ENCODE results near the gene FH. TPM values are rescaled to one million over a fixed set of nuclear protein-coding genes. Genes with fewer than 3 reads are reported as not detected.

The FH gene
- total and polyA plus RNA-seq, 2 experiments from 2014 or later = 56.2 to 69.8 TPM

DNA sequence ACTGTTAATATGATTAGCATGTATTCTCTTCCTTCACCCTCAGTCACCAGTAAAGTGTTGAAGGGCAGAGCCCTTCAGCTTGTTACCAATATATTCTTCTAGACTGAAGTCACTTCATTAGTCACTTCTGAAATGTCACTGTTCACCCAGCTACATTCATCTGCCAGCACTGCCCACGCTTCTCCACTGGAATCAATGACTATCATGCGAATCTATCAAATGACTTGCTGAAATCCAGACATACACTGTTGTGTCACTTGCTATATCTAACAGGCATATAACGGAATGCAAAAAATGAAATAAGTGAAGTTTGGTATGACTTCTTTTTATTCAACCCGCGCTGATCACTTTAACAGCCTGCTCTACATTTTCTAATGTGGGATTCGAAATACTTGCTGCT lies 16.1 kb downstream of the FH start:
- H3K27me3 ChIP-seq (ENCODE audit: insufficient read depth) = no peaks in the 10 kb centered on the region
- no peak overlapping the region for H3K4me3 ChIP-seq
- H2AFZ ChIP-seq = no peak overlapping the region
- Mint-ChIP-seq H3K9me3 (no peaks in the 10 kb centered on the region), H3K36me3 (ENCODE audit: low read depth) (peaks cover 51% of the 10 kb centered on the region), H3K27me3 (ENCODE audit: insufficient read depth, low read depth, poor library complexity) (no peaks in the 10 kb centered on the region), H3K4me3 (no peak overlapping the region), H3K4me1 (no peaks in the 10 kb centered on the region), H3K27ac (no peak overlapping the region)
- H3K79me2 ChIP-seq (replicated peaks; ENCODE audit: insufficient read depth) = no peaks in the 10 kb centered on the region
- H3K9me2 ChIP-seq (ENCODE audit: insufficient read depth) = no peaks in the 10 kb centered on the region
- no peak overlapping the region for H3K4me2 ChIP-seq
- 0 out of 2 replicates have a peak, but pooled peaks cover 3% of the 10 kb centered on the region for H4K20me1 ChIP-seq (replicated peaks; ENCODE audit: insufficient read depth)
- peaks cover 20% of the 10 kb centered on the region for H3K36me3 ChIP-seq (ENCODE audit: insufficient read depth)
- no peak overlapping the region for H3K27ac ChIP-seq (ENCODE audit: low read depth)
- no peak for ATAC-seq
- no peak for TF ChIP-seq NANOG (IDR thresholded peaks at IDR 0.05; ENCODE audit: borderline replicate concordance)
- TF ChIP-seq JUNB (IDR thresholded peaks at IDR 0.05; ENCODE audit: unreplicated experiment) = no peak
- TF ChIP-seq EZH2phosphoT487 (IDR thresholded peaks at IDR 0.05; ENCODE audit: unreplicated experiment) = no peak
- TF ChIP-seq CREB1 (CRISPR knock-in tag; IDR thresholded peaks at IDR 0.05; ENCODE audit: low read depth) = no peak
- H3F3A ChIP-seq (replicated peaks; ENCODE audit: low read depth) = no peaks in the 10 kb centered on the region
- no peaks in the 10 kb centered on the region for H3K4me1 ChIP-seq (ENCODE audit: insufficient read depth)
- no peak for DNase-seq (ENCODE audit: low spot score)

DNA sequence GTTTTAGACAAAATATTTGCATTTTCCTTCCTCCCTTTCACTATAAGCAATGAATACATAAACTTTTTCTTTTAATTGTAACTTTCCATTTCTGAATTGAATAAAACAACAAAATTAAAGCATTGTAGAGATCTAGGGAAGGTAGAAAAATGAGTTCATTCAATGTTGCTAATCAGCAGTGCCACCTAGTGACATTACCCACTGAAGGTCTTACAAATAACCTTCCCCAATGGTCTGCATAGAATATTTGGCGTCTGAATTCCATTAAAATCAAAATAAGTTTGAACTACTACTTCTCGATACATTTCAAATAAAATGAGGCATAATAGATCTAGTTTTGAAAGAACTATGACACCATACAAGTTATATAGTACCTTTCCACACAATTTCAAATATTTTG lies 19.6 kb downstream of the FH start:
- no peak for ATAC-seq
- H3K4me2 ChIP-seq = no peak overlapping the region
- H3K4me3 ChIP-seq = no peak overlapping the region
- no peaks in the 10 kb centered on the region for H3K4me1 ChIP-seq (ENCODE audit: insufficient read depth)
- peaks cover 28% of the 10 kb centered on the region for H3K36me3 ChIP-seq (ENCODE audit: insufficient read depth)
- H3K9me3 Mint-ChIP-seq = no peaks in the 10 kb centered on the region
- peak; percentile 43 for DNase-seq (ENCODE audit: low spot score)
- H3K36me3 Mint-ChIP-seq (ENCODE audit: low read depth) = peaks cover 54% of the 10 kb centered on the region
- H2AFZ ChIP-seq = no peak overlapping the region
- H3K4me3 Mint-ChIP-seq = no peak overlapping the region
- H4K20me1 ChIP-seq (replicated peaks; ENCODE audit: insufficient read depth) = peaks cover 3% of the 10 kb centered on the region; the same call in 1 of the 2 replicates
- H3K79me2 ChIP-seq (replicated peaks; ENCODE audit: insufficient read depth) = no peaks in the 10 kb centered on the region
- H3K27ac ChIP-seq (ENCODE audit: low read depth) = no peak overlapping the region
- H3K9me2 ChIP-seq (ENCODE audit: insufficient read depth) = no peaks in the 10 kb centered on the region
- H3F3A ChIP-seq (replicated peaks; ENCODE audit: low read depth) = no peaks in the 10 kb centered on the region
- no peak for TF ChIP-seq EZH2 (IDR thresholded peaks at IDR 0.05; ENCODE audit: low read depth, unreplicated experiment)
- TF ChIP-seq, protein P1, sequence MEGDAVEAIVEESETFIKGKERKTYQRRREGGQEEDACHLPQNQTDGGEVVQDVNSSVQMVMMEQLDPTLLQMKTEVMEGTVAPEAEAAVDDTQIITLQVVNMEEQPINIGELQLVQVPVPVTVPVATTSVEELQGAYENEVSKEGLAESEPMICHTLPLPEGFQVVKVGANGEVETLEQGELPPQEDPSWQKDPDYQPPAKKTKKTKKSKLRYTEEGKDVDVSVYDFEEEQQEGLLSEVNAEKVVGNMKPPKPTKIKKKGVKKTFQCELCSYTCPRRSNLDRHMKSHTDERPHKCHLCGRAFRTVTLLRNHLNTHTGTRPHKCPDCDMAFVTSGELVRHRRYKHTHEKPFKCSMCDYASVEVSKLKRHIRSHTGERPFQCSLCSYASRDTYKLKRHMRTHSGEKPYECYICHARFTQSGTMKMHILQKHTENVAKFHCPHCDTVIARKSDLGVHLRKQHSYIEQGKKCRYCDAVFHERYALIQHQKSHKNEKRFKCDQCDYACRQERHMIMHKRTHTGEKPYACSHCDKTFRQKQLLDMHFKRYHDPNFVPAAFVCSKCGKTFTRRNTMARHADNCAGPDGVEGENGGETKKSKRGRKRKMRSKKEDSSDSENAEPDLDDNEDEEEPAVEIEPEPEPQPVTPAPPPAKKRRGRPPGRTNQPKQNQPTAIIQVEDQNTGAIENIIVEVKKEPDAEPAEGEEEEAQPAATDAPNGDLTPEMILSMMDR (conservative IDR thresholded peaks at IDR 0.05; ENCODE audit: low read depth in 2 of 2) = peak; percentile 70 to 76
- no peaks in the 10 kb centered on the region for H3K4me1 Mint-ChIP-seq
- no peaks in the 10 kb centered on the region for H3K27me3 Mint-ChIP-seq (ENCODE audit: insufficient read depth, low read depth, poor library complexity)
- H3K27ac Mint-ChIP-seq = no peak overlapping the region
- H3K27me3 ChIP-seq (ENCODE audit: insufficient read depth) = no peaks in the 10 kb centered on the region

DNA sequence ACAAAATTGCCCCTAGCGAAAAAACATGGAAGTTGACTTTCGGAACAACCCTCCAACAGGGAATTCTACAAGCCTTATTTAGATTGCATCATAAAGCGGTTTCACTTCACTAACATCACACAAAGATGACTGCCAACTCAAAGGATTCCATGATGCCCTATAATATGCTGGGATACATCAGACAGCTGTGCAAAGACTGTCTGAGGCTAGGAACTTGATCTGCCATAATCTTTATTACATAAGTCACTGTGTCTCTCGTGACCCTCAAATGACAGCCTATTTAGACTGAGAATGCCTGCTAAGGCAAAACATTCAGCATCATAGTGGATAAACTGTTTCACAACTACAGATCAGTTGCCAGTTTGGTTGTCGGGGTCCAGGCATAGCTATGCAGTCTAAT lies 23.8 kb downstream of the FH start:
- Mint-ChIP-seq H3K27ac (peak overlapping the region; percentile 59; the same call in 1 of the 2 replicates), H3K36me3 (ENCODE audit: low read depth) (peaks cover 28% of the 10 kb centered on the region; the same call in 2 of the 3 replicates), H3K27me3 (ENCODE audit: insufficient read depth, low read depth, poor library complexity) (no peaks in the 10 kb centered on the region), H3K4me1 (no peaks in the 10 kb centered on the region), H3K9me3 (no peaks in the 10 kb centered on the region), H3K4me3 (no peak overlapping the region)
- no peak overlapping the region for H3K27ac ChIP-seq (ENCODE audit: low read depth)
- H3K27me3 ChIP-seq (ENCODE audit: insufficient read depth) = no peaks in the 10 kb centered on the region
- no peak overlapping the region for H3K4me2 ChIP-seq
- H3K4me3 ChIP-seq = no peak overlapping the region
- H3K9me2 ChIP-seq (ENCODE audit: insufficient read depth) = no peaks in the 10 kb centered on the region
- H4K20me1 ChIP-seq (replicated peaks; ENCODE audit: insufficient read depth) = peaks cover 1% of the 10 kb centered on the region
- H3K79me2 ChIP-seq (replicated peaks; ENCODE audit: insufficient read depth) = no peaks in the 10 kb centered on the region
- no peaks in the 10 kb centered on the region for H3K4me1 ChIP-seq (ENCODE audit: insufficient read depth)
- no peak for DNase-seq (ENCODE audit: low spot score)
- H3K36me3 ChIP-seq (ENCODE audit: insufficient read depth) = peaks cover 20% of the 10 kb centered on the region
- no peak overlapping the region for H2AFZ ChIP-seq
- ATAC-seq = no peak
- no peaks in the 10 kb centered on the region for H3F3A ChIP-seq (replicated peaks; ENCODE audit: low read depth)
- TF ChIP-seq, protein P2, sequence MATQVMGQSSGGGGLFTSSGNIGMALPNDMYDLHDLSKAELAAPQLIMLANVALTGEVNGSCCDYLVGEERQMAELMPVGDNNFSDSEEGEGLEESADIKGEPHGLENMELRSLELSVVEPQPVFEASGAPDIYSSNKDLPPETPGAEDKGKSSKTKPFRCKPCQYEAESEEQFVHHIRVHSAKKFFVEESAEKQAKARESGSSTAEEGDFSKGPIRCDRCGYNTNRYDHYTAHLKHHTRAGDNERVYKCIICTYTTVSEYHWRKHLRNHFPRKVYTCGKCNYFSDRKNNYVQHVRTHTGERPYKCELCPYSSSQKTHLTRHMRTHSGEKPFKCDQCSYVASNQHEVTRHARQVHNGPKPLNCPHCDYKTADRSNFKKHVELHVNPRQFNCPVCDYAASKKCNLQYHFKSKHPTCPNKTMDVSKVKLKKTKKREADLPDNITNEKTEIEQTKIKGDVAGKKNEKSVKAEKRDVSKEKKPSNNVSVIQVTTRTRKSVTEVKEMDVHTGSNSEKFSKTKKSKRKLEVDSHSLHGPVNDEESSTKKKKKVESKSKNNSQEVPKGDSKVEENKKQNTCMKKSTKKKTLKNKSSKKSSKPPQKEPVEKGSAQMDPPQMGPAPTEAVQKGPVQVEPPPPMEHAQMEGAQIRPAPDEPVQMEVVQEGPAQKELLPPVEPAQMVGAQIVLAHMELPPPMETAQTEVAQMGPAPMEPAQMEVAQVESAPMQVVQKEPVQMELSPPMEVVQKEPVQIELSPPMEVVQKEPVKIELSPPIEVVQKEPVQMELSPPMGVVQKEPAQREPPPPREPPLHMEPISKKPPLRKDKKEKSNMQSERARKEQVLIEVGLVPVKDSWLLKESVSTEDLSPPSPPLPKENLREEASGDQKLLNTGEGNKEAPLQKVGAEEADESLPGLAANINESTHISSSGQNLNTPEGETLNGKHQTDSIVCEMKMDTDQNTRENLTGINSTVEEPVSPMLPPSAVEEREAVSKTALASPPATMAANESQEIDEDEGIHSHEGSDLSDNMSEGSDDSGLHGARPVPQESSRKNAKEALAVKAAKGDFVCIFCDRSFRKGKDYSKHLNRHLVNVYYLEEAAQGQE (IDR thresholded peaks at IDR 0.05; ENCODE audit: unreplicated experiment) = no peak
- TF ChIP-seq CREB1 (CRISPR knock-in tag; IDR thresholded peaks at IDR 0.05; ENCODE audit: low read depth) = no peak
